NOMO-1 treated with dmso at 0.1 percent for 144 hours (cell line): ENCODE measurements around the gene NADK2.
"Not testable (repeated sequence)": the region's sequence is repeated elsewhere in the genome, so short reads cannot be mapped to it uniquely, and the experiment has no call there.

Source experiments
- DNase-seq: peaks from one replicate; lab custom pipeline; 2025; ENCODE audit not compliant: unreplicated experiment; lab: John Stamatoyannopoulos, UW

The NADK2 gene

GRCh38 chr5:36208786-36209185, 32.9 kb downstream of the NADK2 start:
- DNase-seq: no peak

- no peak for DNase-seq
Measured at GRCh38 chr5:36206913-36207312, 34.8 kb downstream of the NADK2 start.

GRCh38 chr5:36205329-36205728, 36.4 kb downstream of the NADK2 start:
- DNase-seq: no peak

GRCh38 chr5:36202521-36202961, 39.2 kb downstream of the NADK2 start:
- no peak for DNase-seq

GRCh38 chr5:36200513-36200912, 41.2 kb downstream of the NADK2 start:
- no peak for DNase-seq

GRCh38 chr5:36199620-36200019, 42.1 kb downstream of the NADK2 start:
- DNase-seq: no peak

- DNase-seq: not testable (repeated sequence)
Measured at GRCh38 chr5:36198783-36199182, 42.9 kb downstream of the NADK2 start.

GRCh38 chr5:36198281-36198680, 43.4 kb downstream of the NADK2 start:
- no peak for DNase-seq

GRCh38 chr5:36193746-36194145, 48.0 kb downstream of the NADK2 start:
- no peak for DNase-seq

GRCh38 chr5:36184408-36184807, 57.3 kb downstream of the NADK2 start:
- DNase-seq: not testable (repeated sequence)

GRCh38 chr5:36181774-36182173, 60.0 kb downstream of the NADK2 start:
- no peak for DNase-seq

GRCh38 chr5:36180556-36181350, 61.0 kb downstream of the NADK2 start:
- DNase-seq: no peak

- DNase-seq: no peak
Measured at GRCh38 chr5:36179950-36180349, 61.8 kb downstream of the NADK2 start.

- no peak for DNase-seq
Measured at GRCh38 chr5:36178524-36178890, 63.2 kb downstream of the NADK2 start.

- DNase-seq: no peak
Measured at GRCh38 chr5:36177715-36178523, 63.8 kb downstream of the NADK2 start.

GRCh38 chr5:36177154-36177553, 64.6 kb downstream of the NADK2 start:
- no peak for DNase-seq

- DNase-seq: no peak
Measured at GRCh38 chr5:36175043-36175442, 66.7 kb downstream of the NADK2 start.

GRCh38 chr5:36174119-36174518, 67.6 kb downstream of the NADK2 start:
- no peak for DNase-seq

- no peak for DNase-seq
Measured at GRCh38 chr5:36173426-36173825, 68.3 kb downstream of the NADK2 start.

GRCh38 chr5:36172599-36172998, 69.1 kb downstream of the NADK2 start:
- DNase-seq: no peak

GRCh38 chr5:36170832-36171424, 70.8 kb downstream of the NADK2 start:
- DNase-seq: no peak

GRCh38 chr5:36168737-36169136, 73.0 kb downstream of the NADK2 start:
- no peak for DNase-seq
